Renal cortex interstitium (tissue), 11 donors: ENCODE measurements around the gene ARHGEF12. TPM values are rescaled to one million over a fixed set of nuclear protein-coding genes. Genes with fewer than 3 reads are reported as not detected.

Source experiments
- DNase-seq, 11 donors: peaks; one replicate each; pipeline ENCODE4 v3.0.0-alpha.2; 2013; ENCODE audit warnings: low read depth in 9 of 11, low spot score in 4 of 11; ENCODE audit errors: extremely low read depth in 1 of 11
- polyA plus RNA-seq, 3 donors: library from polyadenylated mRNA; unstranded; fragments of 120-200 nt; gene quantifications; one replicate each; pipeline ENCODE4 v1.2.1, GENCODE V29; 2013; ENCODE audit not compliant: insufficient read length in 3 of 3

ARHGEF12 gene
- polyA plus RNA-seq, 3 donors: 123 to 132 (median 123) TPM

DNA sequence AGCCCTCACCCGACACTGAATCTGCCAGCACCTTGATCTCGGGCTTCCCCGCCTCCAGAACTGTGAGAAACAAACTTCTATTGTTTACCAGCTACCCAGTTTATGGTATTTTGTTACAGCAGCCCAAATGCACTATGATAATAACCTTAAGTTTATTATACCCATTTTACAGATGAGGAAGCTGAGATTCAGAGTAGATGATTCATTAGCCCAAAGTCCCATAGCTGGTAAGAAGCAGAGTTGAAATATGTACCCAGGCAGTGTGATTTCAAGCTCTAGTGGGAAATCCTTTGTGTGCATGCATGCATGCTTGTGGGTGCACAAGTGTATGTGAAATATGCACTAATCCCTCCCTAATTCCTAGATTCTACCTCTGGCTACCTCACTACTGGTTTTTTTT is 183.3 kb downstream of the ARHGEF12 start:
- DNase-seq: no peak

DNA sequence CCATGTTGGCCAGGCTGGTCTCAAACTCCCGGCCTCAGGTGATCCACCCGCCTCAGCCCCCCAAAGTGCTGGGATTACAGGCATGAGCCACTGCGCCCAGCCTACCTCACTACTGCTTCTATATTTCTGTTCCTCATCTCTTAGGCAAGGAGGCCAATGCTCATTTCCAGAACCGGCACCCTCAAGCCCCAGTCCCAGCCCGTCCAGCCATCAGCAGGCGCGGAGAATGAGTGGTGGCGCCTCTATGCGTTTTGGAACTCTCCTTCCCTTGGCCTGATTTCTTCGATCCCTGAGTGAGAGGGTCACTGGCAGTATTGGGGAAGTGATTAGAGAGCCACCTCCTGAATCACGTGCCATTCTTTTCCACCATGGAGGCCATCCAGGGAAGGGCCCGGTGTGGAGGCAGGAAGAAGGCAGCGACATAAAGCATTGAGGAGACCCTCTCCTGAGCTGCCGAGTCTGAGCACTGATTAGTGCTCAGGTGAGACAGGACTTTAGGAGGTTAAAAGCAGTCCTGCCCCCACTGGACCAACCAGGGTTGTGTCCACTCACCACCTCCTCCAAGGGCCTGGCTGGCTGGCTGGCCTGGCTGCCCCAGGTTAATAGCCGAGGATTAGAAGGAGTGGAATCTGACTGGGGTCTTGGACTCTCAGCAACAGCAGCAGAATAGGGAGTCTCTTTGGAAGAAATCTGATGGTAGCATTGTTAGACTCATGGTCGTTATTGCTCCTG is 184.0 kb downstream of the ARHGEF12 start:
- no peak for DNase-seq

DNA sequence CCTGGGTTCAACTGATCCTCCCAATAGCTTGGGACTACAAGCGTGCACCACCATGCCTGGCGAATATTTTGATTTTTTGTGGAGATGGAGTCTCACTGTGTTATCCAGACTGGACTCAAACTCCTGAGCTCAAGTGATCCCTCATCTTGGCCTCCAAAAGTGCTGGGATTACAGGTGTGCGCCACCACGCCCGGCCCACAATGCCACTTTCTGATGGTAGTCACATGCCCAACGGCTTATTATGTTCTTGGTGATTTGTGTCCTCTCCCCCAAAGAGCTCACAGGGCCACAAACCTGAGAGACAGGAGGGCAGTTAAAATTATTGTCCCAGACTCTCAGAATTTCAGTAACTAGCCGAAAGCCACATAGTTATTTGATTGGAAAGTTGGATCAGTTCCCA is 185.0 kb downstream of the ARHGEF12 start:
- DNase-seq: no peak

DNA sequence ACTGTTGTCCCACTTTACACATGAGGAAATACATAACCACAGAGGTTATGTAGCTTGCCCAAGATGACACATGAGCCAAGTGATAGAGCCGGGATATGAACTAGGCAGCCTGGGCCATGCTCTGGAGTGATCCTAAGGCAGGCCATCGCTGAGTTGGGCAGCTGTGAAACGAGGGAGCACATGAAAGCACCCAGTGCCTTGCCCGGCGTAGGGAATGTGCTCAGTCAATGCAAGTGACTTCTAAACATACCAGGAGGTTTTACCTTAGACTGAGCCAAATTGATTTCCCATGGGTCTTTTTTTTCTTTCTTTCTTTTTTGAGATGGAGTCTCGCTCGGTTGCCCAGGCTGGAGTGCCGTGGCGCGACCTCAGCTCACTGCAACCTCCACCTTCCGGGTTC is 185.8 kb downstream of the ARHGEF12 start:
- no peak for DNase-seq

DNA sequence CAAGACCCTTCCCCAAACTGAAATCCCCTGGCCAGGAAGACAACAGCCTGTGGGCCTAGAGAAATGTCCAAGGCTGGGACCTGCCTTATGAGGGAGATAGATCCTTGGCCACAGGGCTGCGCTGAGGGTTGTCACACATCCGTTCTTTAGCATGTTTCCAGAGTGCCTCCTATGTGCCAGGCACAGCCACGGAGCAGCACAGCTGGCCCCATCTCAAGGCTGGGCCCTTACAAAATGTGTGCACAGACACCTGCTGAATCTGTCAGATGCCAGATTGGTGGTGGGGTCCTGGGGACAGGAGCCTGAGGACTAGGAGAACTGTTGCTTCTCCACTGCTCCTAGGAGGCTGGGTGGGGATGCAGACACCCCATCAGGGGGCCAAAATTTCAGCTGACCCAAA is 186.5 kb downstream of the ARHGEF12 start:
- DNase-seq: no peak

DNA sequence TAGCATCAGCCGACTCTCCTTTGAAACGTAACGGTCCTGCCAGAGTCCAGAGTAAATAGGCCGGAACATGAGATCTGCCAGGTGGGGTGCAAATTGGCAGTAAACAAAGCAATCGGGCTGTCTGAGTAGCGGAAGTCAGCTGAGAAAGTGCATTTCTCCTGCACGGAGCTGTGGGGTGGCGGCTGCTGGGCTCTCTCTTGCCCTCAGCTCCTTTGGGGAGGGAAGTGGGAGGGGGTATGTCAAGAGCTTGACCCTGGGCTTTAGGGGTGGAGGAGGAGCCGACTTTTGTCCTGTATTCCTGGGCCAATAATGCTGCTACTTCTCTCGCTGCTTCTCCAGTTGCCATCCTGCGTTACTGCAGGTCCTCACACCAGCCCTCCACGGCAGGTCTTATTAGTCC is 187.0 kb downstream of the ARHGEF12 start:
- DNase-seq: peak in 1 of 11 donors; percentile 52

DNA sequence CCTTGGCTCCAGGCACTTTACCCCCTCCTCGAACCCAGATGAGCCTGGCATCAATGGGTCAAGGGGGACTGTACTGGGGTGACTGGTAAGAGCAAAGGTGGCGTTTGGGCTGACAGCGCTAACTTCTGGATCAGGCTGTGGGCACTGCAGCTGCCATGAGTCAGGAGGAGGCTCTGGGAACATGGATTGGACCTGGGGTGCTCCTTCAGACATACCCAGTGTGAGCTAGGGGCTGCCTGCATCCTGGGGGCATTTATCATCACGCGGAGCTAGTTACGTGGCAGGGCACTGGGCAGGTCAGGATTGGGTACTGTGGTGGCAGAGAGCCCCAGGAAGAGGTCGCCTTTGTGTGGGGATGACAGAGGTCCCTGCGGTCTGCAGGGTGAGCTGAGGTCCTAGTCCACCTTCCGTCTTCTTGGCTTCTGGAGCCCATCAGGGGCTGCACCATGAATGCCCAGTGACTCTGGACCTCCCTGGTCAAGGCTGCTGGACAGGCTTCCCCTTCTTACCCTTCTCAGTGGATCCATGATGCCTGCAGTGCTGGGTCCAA is 188.4 kb downstream of the ARHGEF12 start:
- no peak for DNase-seq

DNA sequence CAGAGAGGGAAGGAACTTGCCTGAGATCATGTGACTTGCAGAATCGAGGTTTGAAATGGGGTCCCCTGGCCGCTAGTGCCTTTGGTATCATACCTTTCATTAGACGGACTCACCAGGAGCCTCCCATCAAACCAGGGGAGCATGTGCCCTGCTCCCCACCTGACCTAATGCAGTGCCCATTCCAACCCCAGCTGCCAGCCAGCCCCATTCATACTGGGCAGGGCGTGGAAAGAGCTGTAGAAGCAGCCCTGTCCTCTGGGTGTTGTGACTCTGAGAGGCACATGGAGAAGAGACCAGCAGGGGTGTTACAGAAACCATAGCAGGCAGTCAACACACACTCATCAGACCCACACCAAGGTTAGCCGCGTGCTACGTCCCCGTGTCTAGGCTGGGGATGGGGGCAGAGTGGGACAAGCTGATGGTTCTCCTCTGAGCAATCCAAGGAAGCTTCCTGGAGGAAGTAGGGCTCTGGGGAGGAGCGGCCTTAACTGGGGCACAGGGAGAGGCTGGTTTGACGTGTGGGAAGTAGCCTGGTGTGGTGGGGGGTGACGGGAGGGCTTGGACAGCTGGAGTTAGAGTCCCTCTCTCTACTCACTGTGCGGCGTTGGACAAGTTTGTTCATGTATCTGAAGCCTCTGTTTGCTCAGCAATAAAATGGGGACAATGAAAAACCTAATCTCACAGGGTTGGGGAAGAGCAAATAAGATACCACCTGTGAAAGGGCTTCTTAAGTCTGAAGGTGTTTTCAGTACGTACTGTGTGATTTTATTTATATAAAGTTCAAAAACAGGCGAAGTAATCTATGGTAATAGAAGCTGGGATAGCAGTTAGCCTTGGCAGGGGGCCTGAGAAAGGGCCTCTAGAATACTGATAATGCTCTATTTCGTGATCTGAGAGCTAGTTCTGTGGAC is 189.3 kb downstream of the ARHGEF12 start:
- no peak for DNase-seq

DNA sequence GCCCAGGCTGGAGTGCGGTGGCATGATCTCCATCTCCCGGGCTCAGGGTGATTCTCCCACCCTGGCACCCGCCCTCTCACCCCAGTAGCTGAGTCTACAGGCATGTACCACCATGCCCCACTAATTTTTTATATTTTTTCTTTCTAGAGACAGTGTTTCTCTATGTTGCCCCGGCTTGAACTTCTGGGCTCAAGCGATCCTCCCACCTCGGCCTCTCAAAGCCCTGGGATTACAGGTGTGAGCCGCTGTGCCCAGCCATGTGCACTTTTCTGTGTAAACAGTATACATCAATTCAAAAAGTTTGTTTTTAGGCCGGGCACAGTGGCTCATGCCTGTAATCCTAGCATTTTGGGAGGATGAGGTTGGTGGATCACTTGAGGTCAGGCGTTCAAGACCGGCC is 190.0 kb downstream of the ARHGEF12 start:
- no peak for DNase-seq

DNA sequence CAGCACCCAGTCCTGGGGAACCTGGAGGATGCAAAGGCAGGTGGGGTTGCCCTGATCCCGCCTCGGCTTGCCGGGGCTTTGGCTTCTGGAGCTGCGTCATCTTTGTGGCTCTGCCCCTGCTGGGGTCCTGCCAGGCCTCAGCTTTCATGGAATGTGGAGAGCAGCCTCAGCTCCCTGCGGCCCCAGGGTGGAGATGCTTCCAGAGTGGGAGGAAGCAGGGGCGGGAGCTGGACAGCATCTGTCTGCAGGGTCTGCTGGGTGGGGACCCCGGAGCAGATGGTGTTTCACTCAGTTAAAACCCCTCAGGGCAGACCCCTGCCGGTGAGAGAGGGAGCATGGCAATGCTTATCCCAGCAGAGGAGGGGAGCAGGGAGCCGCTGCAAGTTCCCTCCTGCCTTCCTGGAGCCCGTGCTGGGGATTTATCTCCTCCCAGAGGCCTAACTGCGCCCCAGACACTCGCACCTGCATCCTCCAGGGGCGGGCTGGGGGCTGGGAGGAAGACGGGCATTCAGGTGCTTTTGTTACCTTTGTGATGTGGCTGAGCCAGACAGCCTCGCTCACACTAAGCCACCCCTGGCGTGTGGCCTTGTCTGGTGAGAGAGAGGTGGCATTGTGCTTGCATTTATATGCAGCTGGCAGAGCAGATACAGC is 191.0 kb downstream of the ARHGEF12 start:
- no peak for DNase-seq

DNA sequence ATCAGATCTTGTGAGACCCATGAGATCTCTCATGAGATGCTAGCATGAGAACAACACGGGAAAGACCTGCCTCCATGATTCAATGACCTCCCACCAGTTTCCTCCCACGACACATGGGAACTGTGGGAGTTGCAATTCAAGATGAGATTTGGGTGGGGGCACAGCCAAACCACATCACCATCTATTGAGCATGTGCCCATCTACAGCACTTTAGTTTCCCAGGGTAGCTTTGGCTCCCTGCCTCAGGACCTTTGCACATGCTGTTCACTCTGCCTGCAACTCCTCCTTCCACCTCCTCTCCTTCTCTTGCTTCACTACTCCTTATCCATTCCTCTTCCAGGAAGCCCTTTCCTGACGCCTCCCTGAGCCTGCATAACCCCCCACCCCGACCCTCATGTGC is 192.5 kb downstream of the ARHGEF12 start:
- DNase-seq: no peak

DNA sequence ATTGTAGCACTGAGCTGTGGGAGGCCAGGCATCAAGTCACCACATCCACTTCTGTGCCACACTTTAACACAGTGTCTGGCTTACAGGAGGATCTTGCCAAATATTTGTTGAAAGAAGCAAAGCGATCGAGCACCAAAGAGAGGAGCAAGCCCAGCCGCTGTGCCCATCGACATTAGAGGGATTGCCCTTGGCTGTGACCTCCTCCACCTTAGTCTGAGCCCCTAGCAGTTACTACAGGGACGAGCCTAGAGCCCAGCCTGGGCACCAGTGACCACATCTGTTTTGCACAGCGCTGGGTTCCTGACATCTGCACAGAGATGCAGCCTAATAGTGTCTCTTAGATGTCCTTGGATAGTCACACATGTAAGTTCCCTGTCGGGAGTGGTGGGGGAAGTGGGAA is 193.0 kb downstream of the ARHGEF12 start:
- no peak for DNase-seq

DNA sequence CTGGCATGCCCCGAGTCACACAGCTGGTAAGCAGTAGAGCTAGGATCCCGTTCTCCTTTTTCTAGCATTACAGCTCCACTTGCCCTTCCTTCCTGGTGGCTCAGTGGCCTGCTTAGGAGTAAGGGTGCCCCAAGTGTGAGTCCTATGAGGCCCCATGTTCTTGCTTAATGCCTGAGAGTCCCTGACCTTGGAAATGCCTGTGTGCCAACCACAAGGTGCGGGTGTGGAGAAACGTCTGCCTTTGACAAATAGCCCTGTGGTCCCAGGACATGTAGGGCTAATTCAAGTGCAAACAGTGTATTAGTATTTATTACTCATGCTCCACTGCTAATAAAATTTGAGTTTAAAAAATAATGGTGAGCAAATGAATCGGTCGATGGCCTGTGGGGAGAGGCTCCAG is 193.7 kb downstream of the ARHGEF12 start:
- DNase-seq: no peak

DNA sequence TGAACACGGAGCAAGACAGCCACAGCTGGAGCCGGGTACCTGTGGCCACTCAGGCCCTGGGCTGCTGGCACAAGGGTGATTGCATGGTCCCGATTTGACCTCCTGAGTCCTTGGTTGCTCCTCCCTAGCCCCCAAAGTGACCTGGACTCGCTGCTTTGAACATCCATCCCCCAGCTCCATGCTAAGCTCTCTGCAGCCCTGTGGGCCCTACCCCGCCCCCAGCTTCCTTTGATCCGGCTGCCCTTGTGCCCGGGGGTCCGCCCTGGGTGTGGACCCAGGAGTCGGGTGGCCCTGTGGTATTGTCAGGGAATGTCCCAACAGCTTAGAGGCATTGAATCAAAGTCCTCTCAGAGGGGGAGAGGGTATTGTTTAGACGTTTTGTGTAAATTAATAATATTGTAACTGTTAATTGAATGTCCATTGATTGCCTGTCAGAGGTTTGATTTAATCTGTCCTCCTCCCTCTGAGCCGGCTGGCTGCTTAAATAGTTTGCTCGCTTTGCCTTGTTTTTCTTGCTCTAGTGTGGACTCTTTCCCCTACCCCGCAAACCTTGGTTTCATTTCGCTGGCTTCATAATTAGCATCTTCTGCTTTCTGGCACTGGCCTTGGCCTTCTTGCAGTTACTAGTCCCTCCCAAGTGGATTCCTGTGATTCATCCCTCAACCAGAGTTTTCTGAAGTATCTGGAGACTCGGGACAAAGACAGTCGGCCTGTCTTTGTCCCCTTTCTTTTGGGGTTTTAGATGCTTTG is 196.0 kb downstream of the ARHGEF12 start:
- no peak for DNase-seq

DNA sequence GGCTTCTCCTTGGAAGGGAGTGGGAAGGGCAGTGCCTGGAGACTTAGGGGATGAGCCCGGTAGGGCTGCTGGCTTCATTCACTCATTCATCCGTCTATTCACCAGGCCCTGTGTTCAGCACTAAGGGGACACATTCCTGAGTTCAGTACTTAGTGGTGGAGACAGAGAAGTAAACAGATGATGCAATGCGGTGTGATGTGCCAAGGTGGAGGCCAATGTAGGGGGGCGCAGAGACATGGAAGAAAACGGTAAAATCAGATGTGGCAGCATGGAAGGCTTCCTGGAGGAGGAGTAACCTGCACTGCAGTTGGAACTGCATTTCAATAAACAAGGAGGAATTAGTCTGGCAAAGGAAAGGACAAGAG is 196.6 kb downstream of the ARHGEF12 start:
- no peak for DNase-seq

DNA sequence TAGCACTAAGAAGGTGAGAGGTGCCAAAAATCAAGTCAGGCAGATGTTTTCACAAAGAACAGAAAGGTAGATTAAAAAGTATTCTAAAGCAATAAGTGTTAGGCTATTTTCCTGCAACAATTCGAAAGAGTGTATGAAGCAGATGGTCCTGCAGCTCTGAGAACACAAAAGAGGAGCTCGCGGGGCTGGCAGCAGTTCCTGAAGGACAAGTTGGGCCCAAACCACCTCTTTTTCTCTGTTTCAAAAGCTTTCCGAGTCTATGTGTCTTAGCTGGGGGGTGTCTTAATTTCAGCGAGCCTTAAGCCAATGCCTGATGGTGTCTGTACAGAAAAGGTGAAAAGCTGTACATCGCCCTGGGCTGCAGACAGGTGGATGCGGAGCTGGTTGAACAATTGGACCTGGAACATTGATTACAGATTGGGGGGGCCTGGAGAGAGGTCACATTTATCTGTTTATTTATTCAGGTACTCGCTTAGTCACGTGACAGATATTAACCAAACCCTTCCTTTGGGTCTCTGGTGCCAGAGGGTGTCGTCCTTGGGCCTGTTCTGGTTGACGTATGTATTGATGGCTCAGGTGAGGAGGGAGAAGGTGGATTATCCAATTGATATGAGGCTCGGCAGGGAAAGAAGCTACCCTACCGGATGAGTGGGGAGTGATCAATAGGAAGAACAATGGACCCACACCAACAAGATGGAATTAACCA is 200.0 kb downstream of the ARHGEF12 start:
- DNase-seq: no peak

DNA sequence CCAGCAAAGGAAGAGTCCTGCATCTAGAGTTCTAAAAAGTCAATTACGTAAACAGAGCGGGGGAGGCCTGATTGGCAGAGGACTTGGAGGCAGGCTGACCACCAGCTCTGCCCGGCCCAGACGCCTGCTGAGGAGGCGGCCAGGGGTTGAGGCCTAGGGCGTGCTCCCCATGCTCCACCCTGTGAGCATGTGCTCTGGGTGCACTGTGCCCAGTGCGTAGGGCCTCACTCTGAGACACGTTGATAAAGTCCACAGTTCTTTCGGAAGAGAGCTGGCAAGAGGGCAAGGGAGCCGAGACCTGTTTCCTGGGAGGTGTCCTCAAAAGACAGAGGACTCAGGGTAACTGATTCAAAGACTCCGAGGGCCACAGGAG is 200.6 kb downstream of the ARHGEF12 start:
- no peak for DNase-seq

DNA sequence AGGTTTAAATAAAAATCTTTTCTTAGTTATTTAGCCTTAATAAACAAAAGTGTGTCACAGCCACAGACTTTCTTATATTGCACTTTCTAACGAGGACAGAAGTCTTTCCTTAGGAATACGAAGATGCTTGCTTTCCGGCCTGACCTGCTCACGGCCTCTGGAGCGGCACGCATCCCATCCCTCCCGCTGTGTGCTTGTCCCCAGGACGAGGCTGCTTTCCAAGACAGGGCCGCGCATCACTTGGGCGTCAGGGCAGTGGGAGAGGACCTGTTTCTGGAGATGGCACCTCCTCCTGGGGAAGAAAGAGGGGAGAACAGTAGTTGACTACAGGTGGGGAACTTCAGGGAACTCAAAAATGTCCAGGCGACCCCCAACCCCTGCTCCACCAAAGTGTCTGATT is 201.8 kb downstream of the ARHGEF12 start:
- no peak for DNase-seq

DNA sequence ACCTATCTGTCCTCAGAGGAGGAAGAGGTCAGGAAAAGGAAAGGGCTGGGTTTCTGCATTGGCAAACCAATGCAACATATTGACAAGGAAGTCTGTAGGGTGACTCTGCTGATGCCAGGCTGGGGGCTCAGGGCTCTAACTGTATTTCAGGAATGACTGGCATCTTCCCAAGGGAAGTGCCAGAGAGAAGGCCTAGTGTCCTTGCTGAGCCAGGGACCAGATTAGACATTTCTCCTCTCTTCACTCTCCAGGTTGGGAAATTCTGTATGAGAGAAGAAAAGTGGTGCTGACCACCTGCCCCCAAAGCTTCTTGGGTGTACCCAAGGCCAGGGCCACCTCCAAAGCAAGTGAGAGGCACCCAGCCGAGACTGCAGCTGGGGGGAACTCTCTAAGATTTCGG is 202.5 kb downstream of the ARHGEF12 start:
- no peak for DNase-seq
